ENCODE results near the gene C1orf21.

The C1orf21 gene

DNA sequence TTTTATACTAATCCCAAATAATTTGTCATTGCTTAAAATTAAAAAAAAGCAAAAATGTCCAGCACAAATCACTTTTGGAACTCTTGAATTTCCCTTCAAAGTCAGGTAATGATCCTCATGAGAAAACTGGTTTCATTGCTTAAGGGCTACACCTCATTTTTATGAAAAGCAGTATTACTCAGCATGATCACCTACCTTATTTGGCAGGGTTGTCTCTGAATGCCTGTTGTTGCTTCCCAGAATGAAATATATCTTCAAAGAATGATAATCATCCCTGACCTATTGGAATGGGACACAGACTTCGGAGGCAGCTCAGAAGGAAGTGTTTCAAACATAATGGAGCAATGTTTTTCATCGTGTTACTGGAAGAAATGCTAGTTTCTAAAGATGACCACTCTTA is 29.7 kb downstream of the C1orf21 start:
- no peak for DNase-seq (ENCODE audit: low read depth in 2 of 2)

DNA sequence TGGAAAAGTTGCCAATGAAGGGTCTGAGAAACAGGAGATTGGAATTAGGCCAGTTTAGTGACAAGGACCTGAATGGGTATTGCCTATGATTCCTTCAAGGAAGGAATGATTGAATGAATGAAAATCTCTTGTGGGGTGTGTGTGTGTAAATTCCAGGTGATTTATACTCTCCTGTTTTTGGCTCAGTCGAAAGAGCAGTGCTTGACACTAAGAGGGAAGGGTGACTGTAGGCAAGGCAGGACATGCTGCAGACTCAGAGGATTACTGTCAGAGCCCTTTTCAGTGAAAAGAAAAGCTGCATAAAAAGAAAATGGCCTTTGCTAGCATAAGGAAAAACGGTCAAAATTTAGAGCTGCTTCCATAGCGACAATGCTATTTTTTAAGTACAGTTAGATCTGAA is 30.1 kb downstream of the C1orf21 start:
- DNase-seq (ENCODE audit: low read depth in 2 of 2) = no peak

- no peak for DNase-seq (ENCODE audit: low read depth in 2 of 2)
Measured at GRCh38 chr1:184417916-184418315, 31.1 kb downstream of the C1orf21 start.

DNA sequence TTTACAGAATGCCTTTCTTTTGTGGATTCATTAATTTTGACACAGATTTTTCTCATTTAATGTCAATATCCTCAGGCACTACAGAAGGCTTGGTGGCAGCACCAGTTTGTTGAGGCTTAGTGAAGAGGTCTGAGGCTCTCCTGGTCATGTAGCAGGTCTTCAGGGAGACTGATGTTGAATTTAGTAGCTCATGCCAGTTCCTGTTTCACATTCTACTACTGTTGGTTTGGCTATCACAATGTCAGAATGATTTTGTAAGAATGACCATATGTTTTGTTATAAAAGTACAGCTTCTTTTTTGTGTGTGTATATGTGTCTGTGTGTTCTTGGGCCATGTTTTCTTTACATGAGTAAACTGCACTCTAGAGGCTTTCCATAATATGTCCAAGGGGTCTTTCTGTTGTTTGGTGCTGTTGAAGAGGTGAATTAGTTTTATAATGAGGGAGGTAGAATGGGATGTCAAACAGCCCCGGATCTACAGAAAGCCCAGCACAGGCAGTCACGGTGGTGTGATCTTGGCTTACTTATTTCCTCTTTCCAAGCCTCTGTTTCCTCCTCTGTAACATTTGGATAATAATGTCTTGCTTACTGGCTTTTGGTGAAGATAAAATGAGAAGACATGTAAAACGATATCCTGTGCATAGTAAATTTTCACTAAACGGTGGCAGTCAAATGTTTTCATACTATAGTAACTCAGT is 32.0 kb downstream of the C1orf21 start:
- no peak for DNase-seq (ENCODE audit: low read depth in 2 of 2)

GRCh38 chr1:184419350-184420161 is 32.7 kb downstream of the C1orf21 start:
- DNase-seq (ENCODE audit: low read depth in 2 of 2) = no peak

- DNase-seq (ENCODE audit: low read depth in 2 of 2) = no peak
Measured at GRCh38 chr1:184422490-184423233, 35.8 kb downstream of the C1orf21 start.

- no peak for DNase-seq (ENCODE audit: low read depth in 2 of 2)
Measured at GRCh38 chr1:184423649-184424048, 36.8 kb downstream of the C1orf21 start.

DNA sequence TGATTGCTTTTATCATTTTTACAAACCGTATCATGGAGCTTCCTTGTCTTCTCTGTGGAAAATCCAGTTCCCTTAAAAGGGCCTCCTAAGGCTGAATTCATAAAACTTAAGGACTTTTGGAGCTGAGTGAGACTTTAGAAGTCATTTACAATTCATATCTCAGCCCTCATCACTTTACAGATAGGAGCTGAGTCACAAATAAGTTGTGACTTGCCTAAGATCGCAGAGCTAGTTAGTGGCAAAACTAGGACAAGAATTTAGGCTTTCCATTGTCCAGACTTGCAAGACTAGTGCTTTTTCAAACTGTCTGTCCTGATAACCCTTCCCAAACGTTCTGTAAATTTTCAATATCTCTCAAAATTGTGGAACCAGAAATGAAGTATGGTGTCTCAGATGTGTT is 37.3 kb downstream of the C1orf21 start:
- DNase-seq (ENCODE audit: low read depth in 2 of 2) = no peak

DNA sequence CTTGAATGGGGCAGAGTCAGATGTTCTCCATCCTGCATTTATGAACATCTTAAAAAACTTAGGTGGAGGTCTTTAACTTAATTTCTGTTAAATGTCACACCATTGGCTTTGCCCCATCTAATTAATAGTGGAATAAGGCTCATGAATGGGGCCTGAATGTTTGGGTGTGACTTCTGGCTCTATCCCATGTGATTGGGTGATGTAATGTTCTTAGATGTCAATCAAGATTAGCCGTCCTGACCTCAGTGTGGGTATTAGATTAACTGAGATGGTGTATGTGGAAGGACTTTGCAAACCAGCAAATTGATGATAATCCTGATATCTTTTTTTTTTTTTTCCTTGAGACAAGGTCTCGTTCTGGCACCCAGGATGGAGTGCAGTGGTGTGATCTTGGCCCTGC is 38.1 kb downstream of the C1orf21 start:
- DNase-seq (ENCODE audit: low read depth in 2 of 2) = no peak

GRCh38 chr1:184425449-184426277 is 38.8 kb downstream of the C1orf21 start:
- no peak for DNase-seq (ENCODE audit: low read depth in 2 of 2)

GRCh38 chr1:184426278-184426674 is 39.4 kb downstream of the C1orf21 start:
- DNase-seq (ENCODE audit: low read depth in 2 of 2) = no peak

- no peak for DNase-seq (ENCODE audit: low read depth in 2 of 2)
Measured at GRCh38 chr1:184427722-184428121, 40.9 kb downstream of the C1orf21 start.

- DNase-seq (ENCODE audit: low read depth in 2 of 2) = no peak
Measured at GRCh38 chr1:184428604-184429003, 41.8 kb downstream of the C1orf21 start.

GRCh38 chr1:184429335-184429734 is 42.5 kb downstream of the C1orf21 start:
- DNase-seq (ENCODE audit: low read depth in 2 of 2) = no peak

GRCh38 chr1:184433956-184434502 is 47.2 kb downstream of the C1orf21 start:
- DNase-seq (ENCODE audit: low read depth in 2 of 2) = no peak

GRCh38 chr1:184437291-184437690 is 50.5 kb downstream of the C1orf21 start:
- DNase-seq (ENCODE audit: low read depth in 2 of 2) = no peak

DNA sequence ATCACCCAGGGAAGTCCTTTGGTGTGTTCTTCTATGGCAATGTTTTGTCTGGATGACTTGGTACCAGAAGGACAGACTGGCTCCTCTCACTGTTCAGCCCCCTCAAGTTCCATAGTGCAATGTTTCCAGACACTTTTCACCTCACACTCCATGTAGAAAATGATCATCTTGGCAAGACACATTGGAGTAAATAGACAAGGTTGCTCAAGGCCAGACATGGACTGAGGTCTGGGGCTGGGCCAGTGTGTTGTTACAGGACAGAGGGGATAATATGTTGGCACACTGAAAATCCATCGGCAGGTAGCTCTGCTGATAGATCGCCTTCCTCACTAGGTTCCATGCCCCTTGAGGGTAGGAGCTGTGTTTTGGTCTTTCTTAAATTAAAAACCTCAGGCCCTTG is 51.5 kb downstream of the C1orf21 start:
- DNase-seq (ENCODE audit: low read depth in 2 of 2) = no peak

DNA sequence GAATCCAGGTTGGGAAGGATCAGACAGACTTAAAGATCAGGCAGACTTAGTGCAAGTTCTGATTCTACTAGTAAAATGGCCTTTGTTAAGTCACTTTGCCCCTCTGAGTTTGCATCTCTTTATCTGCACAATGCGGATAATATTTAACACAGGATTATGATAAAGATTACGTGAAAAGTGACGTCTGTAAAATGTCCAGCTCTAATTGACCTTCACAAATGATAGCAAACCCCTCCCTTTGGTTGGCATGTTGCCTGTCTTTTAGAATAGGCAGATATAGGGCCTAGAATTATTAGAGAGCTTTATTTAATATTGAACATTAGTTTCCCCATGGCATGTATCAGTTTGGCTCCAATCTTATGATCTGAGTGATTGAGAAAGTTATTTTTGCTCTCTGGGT is 55.4 kb downstream of the C1orf21 start:
- DNase-seq (ENCODE audit: low read depth in 2 of 2) = no peak

- DNase-seq (ENCODE audit: low read depth in 2 of 2) = no peak
Measured at GRCh38 chr1:184443201-184443600, 56.4 kb downstream of the C1orf21 start.

GRCh38 chr1:184443624-184444023 is 56.8 kb downstream of the C1orf21 start:
- DNase-seq (ENCODE audit: low read depth in 2 of 2) = no peak

DNA sequence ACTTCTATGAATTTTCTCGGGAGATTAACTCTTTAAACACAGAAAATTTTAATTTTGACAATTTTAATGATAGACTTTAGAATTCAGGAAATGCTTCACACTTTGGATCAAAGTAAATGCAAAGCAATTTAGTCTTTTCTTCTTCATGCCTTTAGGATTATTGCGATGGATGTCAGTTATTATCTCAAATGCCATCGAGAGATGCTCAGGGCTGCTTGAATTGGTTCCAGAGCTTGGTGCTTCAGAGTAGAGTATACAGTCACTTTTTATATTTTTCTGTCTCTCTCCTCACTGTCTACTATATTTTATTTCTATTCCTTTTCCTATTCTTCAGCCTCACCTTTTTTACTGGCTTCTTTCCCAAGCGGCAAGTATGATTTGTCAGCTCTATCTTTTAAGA is 59.2 kb downstream of the C1orf21 start:
- no peak for DNase-seq (ENCODE audit: low read depth in 2 of 2)

All from activated CD4-positive, alpha-beta T cell treated with anti-CD3 and anti-CD28 coated beads for 24 hours (primary cell).